ENCODE measurements around the gene SYCE3. TPM values are rescaled to one million over a fixed set of nuclear protein-coding genes. Genes with fewer than 3 reads are reported as not detected.

SYCE3 gene
- total RNA-seq, 1 donor from 2014 or later: not detected

DNA sequence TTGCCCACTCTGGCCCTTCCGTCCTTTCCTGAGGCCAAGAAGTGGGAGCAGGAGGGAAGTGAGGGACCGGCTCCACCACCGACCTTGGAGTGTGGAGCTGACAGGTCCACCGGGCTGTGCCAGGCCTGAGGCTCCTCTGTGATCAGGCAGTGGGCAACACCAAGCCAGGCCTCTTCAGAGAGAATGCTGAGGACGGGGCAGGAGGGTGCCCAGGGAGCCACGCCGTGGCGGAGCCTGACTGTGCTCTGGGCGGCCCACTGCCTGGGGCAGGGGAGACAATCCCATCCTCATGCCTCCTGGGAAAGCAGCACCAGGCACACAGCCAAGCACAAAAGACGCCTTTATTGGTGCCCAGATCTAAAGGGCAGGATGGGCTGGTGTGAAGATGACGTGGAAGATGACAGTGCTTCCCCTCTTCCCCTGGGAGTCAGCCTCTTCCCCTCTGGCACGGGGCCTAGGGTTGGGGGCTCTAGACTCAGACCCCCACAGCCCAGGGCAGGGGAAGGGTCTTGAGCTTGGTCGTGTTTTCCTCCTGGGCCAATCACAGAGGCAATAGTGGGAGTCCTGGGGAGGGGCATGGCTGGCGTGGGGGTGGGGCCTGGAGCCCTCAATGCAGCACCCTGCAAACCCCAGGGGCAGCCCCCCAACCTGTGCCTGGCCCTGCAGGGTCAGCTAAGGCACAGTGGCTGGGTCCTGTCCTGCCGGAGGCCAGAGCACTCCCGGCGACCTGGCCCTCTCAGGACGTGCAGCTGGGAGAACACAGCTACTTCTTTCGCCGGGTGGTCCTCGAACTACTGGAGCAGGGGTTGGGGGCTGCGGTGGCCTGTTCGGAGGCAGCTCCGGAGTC lies 59.9 kb downstream of the SYCE3 start:
- Mint-ChIP-seq H3K4me1 (ENCODE audit: low read depth, unreplicated experiment) (no peaks in the 10 kb centered on the region), H3K9me3 (ENCODE audit: unreplicated experiment) (peaks cover 6% of the 10 kb centered on the region), H3K4me3 (ENCODE audit: unreplicated experiment) (no peak overlapping the region), H3K27ac (ENCODE audit: unreplicated experiment) (no peak overlapping the region), H3K36me3 (ENCODE audit: unreplicated experiment) (no peaks in the 10 kb centered on the region), H3K27me3 (ENCODE audit: unreplicated experiment) (peaks cover 3% of the 10 kb centered on the region)
- TF ChIP-seq, protein P1, sequence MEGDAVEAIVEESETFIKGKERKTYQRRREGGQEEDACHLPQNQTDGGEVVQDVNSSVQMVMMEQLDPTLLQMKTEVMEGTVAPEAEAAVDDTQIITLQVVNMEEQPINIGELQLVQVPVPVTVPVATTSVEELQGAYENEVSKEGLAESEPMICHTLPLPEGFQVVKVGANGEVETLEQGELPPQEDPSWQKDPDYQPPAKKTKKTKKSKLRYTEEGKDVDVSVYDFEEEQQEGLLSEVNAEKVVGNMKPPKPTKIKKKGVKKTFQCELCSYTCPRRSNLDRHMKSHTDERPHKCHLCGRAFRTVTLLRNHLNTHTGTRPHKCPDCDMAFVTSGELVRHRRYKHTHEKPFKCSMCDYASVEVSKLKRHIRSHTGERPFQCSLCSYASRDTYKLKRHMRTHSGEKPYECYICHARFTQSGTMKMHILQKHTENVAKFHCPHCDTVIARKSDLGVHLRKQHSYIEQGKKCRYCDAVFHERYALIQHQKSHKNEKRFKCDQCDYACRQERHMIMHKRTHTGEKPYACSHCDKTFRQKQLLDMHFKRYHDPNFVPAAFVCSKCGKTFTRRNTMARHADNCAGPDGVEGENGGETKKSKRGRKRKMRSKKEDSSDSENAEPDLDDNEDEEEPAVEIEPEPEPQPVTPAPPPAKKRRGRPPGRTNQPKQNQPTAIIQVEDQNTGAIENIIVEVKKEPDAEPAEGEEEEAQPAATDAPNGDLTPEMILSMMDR (IDR thresholded peaks at IDR 0.05; ENCODE audit: partially characterized antibody, unreplicated experiment): no peak
- peak; percentile 15 for DNase-seq

DNA sequence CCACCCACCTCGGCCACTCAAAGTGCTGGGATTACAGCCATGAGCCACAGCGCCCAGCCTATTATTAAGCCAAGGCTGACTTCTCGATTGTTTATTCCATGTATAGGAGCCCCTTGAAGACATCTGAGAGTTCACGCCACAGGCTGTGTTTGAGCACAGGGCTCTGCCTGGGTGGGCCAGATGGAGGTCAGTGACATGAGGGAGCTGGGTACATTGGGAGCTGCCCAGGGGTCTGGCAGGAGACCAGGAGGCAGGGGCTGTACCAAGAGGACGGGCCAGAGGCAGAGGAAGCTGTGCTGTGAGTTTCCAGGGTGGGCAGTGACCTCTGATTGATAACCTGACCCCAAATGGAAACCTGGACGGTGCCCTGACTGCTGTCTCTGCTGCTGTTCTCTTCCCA lies 60.6 kb downstream of the SYCE3 start:
- peaks cover 4% of the 10 kb centered on the region for H3K9me3 Mint-ChIP-seq (ENCODE audit: unreplicated experiment)
- H3K27me3 Mint-ChIP-seq (ENCODE audit: unreplicated experiment): peaks cover 1% of the 10 kb centered on the region
- H3K27ac Mint-ChIP-seq (ENCODE audit: unreplicated experiment): no peak overlapping the region
- H3K36me3 Mint-ChIP-seq (ENCODE audit: unreplicated experiment): no peaks in the 10 kb centered on the region
- TF ChIP-seq, protein P1 (IDR thresholded peaks at IDR 0.05; ENCODE audit: partially characterized antibody, unreplicated experiment): no peak
- no peak overlapping the region for H3K4me3 Mint-ChIP-seq (ENCODE audit: unreplicated experiment)
- H3K4me1 Mint-ChIP-seq (ENCODE audit: low read depth, unreplicated experiment): no peaks in the 10 kb centered on the region
- peak; percentile 13 for DNase-seq

Other genes starting within 250 kb of the SYCE3 start
- 32.1 TPM for gene DENND6B, start 235.9 kb downstream of the SYCE3 start, total RNA-seq (ENCODE audit: unreplicated experiment)
- gene PPP6R2, start 219.6 kb downstream of the SYCE3 start, total RNA-seq (ENCODE audit: unreplicated experiment): 122 TPM
- gene SBF1, start 87.9 kb downstream of the SYCE3 start, total RNA-seq (ENCODE audit: unreplicated experiment): 206 TPM
- gene ADM2, start 81.4 kb downstream of the SYCE3 start, total RNA-seq (ENCODE audit: unreplicated experiment): 37.6 TPM
- gene MIOX, start 76.1 kb downstream of the SYCE3 start, total RNA-seq (ENCODE audit: unreplicated experiment): 4.0 TPM
- gene LMF2, start 55.2 kb downstream of the SYCE3 start, total RNA-seq (ENCODE audit: unreplicated experiment): 62.2 TPM
- 52.9 TPM for gene NCAPH2, start 54.7 kb downstream of the SYCE3 start, total RNA-seq (ENCODE audit: unreplicated experiment)
- gene SCO2, start 37.3 kb downstream of the SYCE3 start, total RNA-seq (ENCODE audit: unreplicated experiment): 4.8 TPM
- gene TYMP, start 32.9 kb downstream of the SYCE3 start, total RNA-seq (ENCODE audit: unreplicated experiment): 1.2 TPM
- gene KLHDC7B, start 17.0 kb downstream of the SYCE3 start, total RNA-seq (ENCODE audit: unreplicated experiment): 0.12 TPM
- gene CPT1B, start 15.5 kb upstream of the SYCE3 start, total RNA-seq (ENCODE audit: unreplicated experiment): 118 TPM
- 147 TPM for gene CHKB, start 19.9 kb upstream of the SYCE3 start, total RNA-seq (ENCODE audit: unreplicated experiment)
- 143 TPM for gene MAPK8IP2, start 37.9 kb upstream of the SYCE3 start, total RNA-seq (ENCODE audit: unreplicated experiment)
- 65.7 TPM for gene ARSA, start 65.2 kb upstream of the SYCE3 start, total RNA-seq (ENCODE audit: unreplicated experiment)
- 20.4 TPM for gene SHANK3, start 109.9 kb upstream of the SYCE3 start, total RNA-seq (ENCODE audit: unreplicated experiment)
- gene ACR, start 175.3 kb upstream of the SYCE3 start, total RNA-seq (ENCODE audit: unreplicated experiment): not detected
- 19.2 TPM for gene RABL2B, start 220.7 kb upstream of the SYCE3 start, total RNA-seq (ENCODE audit: unreplicated experiment)